ENCODE results near the gene TSPAN10. TPM values are rescaled to one million over a fixed set of nuclear protein-coding genes. Genes with fewer than 3 reads are reported as not detected.

Gene TSPAN10
- total RNA-seq, 4 donors from 2014 or later = 0.32 to 0.92 TPM; not detected in 2

GRCh38 chr17:81666342-81667191 lies 29.6 kb downstream of the TSPAN10 start, which contains the start of the genes CCDC137 and OXLD1:
CCDC137 (plus strand) TSS chr17:81666737; CDS start chr17:81666767, 30 bp downstream.
OXLD1 (minus strand) TSS chr17:81666605; CDS start chr17:81666577, 28 bp downstream.
- Histone ChIP-seq H3K4me3 (peak within 1 kb of the TSS; percentile 90 to 100 (median 96)), H3K27me3 (no peaks in the 10 kb centered on the region), H3K9me3 (no peaks in the 10 kb centered on the region), H3K4me1 (peaks cover 21 to 35% (median 30%) of the 10 kb centered on the region in 4 donors), H3K27ac (replicated peaks in 1 of 4) (peak within 1 kb of the TSS; percentile 79 to 93 (median 88)), H3K36me3 (peaks cover 1 to 53% (median 37%) of the 10 kb centered on the region in 4 donors)
- TF ChIP-seq, protein P1, sequence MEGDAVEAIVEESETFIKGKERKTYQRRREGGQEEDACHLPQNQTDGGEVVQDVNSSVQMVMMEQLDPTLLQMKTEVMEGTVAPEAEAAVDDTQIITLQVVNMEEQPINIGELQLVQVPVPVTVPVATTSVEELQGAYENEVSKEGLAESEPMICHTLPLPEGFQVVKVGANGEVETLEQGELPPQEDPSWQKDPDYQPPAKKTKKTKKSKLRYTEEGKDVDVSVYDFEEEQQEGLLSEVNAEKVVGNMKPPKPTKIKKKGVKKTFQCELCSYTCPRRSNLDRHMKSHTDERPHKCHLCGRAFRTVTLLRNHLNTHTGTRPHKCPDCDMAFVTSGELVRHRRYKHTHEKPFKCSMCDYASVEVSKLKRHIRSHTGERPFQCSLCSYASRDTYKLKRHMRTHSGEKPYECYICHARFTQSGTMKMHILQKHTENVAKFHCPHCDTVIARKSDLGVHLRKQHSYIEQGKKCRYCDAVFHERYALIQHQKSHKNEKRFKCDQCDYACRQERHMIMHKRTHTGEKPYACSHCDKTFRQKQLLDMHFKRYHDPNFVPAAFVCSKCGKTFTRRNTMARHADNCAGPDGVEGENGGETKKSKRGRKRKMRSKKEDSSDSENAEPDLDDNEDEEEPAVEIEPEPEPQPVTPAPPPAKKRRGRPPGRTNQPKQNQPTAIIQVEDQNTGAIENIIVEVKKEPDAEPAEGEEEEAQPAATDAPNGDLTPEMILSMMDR (IDR thresholded peaks at IDR 0.05) = no peak
- TF ChIP-seq EP300 (IDR thresholded peaks at IDR 0.05) (no peak), POLR2A (IDR thresholded peaks at IDR 0.05; ENCODE audit: low read depth) (peak; percentile 55), POLR2AphosphoS5 (IDR thresholded peaks at IDR 0.05) (peak; percentile 96 to 99)
- peak; percentile 98 for DNase-seq (ENCODE audit: extremely low spot score)
- intact Hi-C loops (cut with DNase I) = loop anchor here (2.0 kb wide), 1 partner anchor 30 kb away; the partner anchor contains the start of genes NPLOC4 and TSPAN10
- WGBS = under 1% methylated on average over 42 of the region's 96 CpGs

GRCh38 chr17:81667754-81668153 lies 30.8 kb downstream of the TSPAN10 start:
- intact Hi-C loops (cut with DNase I) = loop anchor here (2.0 kb wide), 1 partner anchor 31 kb away; the partner anchor contains the start of genes NPLOC4 and TSPAN10
- peaks cover 13 to 65% (median 49%) of the 10 kb centered on the region in 4 donors for H3K36me3 ChIP-seq
- peaks cover 21 to 35% (median 30%) of the 10 kb centered on the region in 4 donors for H3K4me1 ChIP-seq
- WGBS = 85% methylated on average over 18 of the region's 18 CpGs
- no peaks in the 10 kb centered on the region for H3K9me3 ChIP-seq
- TF ChIP-seq POLR2A (IDR thresholded peaks at IDR 0.05; ENCODE audit: low read depth) = no peak
- peak overlapping the region; percentile 90 to 100 (median 96) for H3K4me3 ChIP-seq
- no peak for DNase-seq (ENCODE audit: extremely low spot score)
- H3K27ac ChIP-seq (replicated peaks in 1 of 4) = no peak overlapping the region
- no peaks in the 10 kb centered on the region for H3K27me3 ChIP-seq

GRCh38 chr17:81672504-81672903 lies 35.5 kb downstream of the TSPAN10 start:
- H3K27me3 ChIP-seq = no peaks in the 10 kb centered on the region
- peaks cover 27 to 69% (median 64%) of the 10 kb centered on the region in 4 donors for H3K36me3 ChIP-seq
- WGBS = 89% methylated on average over 10 of the region's 18 CpGs
- TF ChIP-seq POLR2A (IDR thresholded peaks at IDR 0.05; ENCODE audit: low read depth) (no peak), EP300 (IDR thresholded peaks at IDR 0.05) (no peak), POLR2AphosphoS5 (IDR thresholded peaks at IDR 0.05) (no peak)
- TF ChIP-seq, protein P1 (IDR thresholded peaks at IDR 0.05) = no peak
- no peak for DNase-seq (ENCODE audit: extremely low spot score)
- no peaks in the 10 kb centered on the region for H3K9me3 ChIP-seq
- peaks cover 10 to 22% (median 16%) of the 10 kb centered on the region in 4 donors for H3K4me1 ChIP-seq
- intact Hi-C loops (cut with DNase I) = no loop called here
- H3K27ac ChIP-seq (replicated peaks in 1 of 4) = no peak overlapping the region
- H3K4me3 ChIP-seq = no peak overlapping the region

GRCh38 chr17:81672954-81673353 lies 36.0 kb downstream of the TSPAN10 start:
- Histone ChIP-seq H3K4me3 (no peak overlapping the region), H3K27ac (replicated peaks in 1 of 4) (no peak overlapping the region), H3K9me3 (no peaks in the 10 kb centered on the region), H3K36me3 (peaks cover 27 to 67% (median 64%) of the 10 kb centered on the region in 4 donors), H3K27me3 (no peaks in the 10 kb centered on the region), H3K4me1 (peaks cover 7 to 18% (median 12%) of the 10 kb centered on the region in 4 donors)
- intact Hi-C loops (cut with DNase I) = no loop called here
- DNase-seq (ENCODE audit: extremely low spot score) = no peak
- 90% methylated on average over 6 of the region's 16 CpGs for WGBS
- TF ChIP-seq POLR2A (IDR thresholded peaks at IDR 0.05; ENCODE audit: low read depth) = no peak
- no peak for TF ChIP-seq EP300 (IDR thresholded peaks at IDR 0.05)
- TF ChIP-seq POLR2AphosphoS5 (IDR thresholded peaks at IDR 0.05) = no peak
- TF ChIP-seq, protein P1 (IDR thresholded peaks at IDR 0.05) = no peak
